ENCODE results near the gene GPS2.
A peak's percentile ranks its signal among the peaks of the same experiment; 100 is the strongest.

Gene GPS2

GRCh38 chr17:7262935-7263800, 52.0 kb downstream of the GPS2 start:
- H3K9me3 ChIP-seq, result no peaks in the 10 kb centered on the region
- H3K36me3 ChIP-seq, result peaks cover 12% of the 10 kb centered on the region
- peaks cover 86% of the 10 kb centered on the region for H3K27me3 ChIP-seq
- H3K27ac ChIP-seq, result no peak overlapping the region
- peaks cover 27 to 31% of the 10 kb centered on the region in 2 experiments for H3K4me1 ChIP-seq (ENCODE audit: control insufficient read depth in 1 of 2, insufficient read depth in 1 of 2, low read depth in 1 of 2, low read length in 1 of 2)
- no peak for TF ChIP-seq CTCF (IDR thresholded peaks at IDR 0.05)
- H3K4me3 ChIP-seq (ENCODE audit: low read depth in 1 of 2, low read length in 1 of 2), result peak overlapping the region in 1 of 2 experiments; percentile 14

Data from neutrophil (primary cell).